ENCODE results near the gene EVA1C. TPM values are rescaled to one million over a fixed set of nuclear protein-coding genes. Genes with fewer than 3 reads are reported as not detected.

EVA1C gene
- total RNA-seq, 1 experiment from 2014 or later = 0.98 TPM

- H3K4me1 Mint-ChIP-seq = peaks cover 11 to 13% of the 10 kb centered on the region in 2 experiments
- no CpG with 5 or more reads among the region's 7 CpGs for WGBS (ENCODE audit: extremely low coverage, insufficient read length, low lambda C conversion rate)
- H3K27ac ChIP-seq (ENCODE audit: insufficient read length, low read depth, low read length) = no peak overlapping the region
- no peak overlapping the region for H3K4me3 Mint-ChIP-seq
- no peak overlapping the region for H3K4ac ChIP-seq (ENCODE audit: low read depth, low read length)
- no peak overlapping the region for H3K4me2 ChIP-seq (ENCODE audit: insufficient read depth, insufficient read length, low read length)
- H3K9me3 Mint-ChIP-seq = peaks cover 14% of the 10 kb centered on the region in 2 experiments
- H3K27ac Mint-ChIP-seq = no peak overlapping the region; a peak in 1 of 7 replicates
- H3K79me2 ChIP-seq (ENCODE audit: insufficient read depth, low read length) = no peaks in the 10 kb centered on the region
- no peak overlapping the region for H2BK15ac ChIP-seq (ENCODE audit: low read depth, low read length)
- H3K27me3 Mint-ChIP-seq (ENCODE audit: low read depth) = peaks cover 4% of the 10 kb centered on the region
- no peaks in the 10 kb centered on the region for H4K20me1 ChIP-seq (ENCODE audit: control insufficient read depth, insufficient read depth, insufficient read length)
- no peaks in the 10 kb centered on the region for H3K23me2 ChIP-seq (ENCODE audit: insufficient read length, low read depth, low read length, poor library complexity, severe bottlenecking)
- no peak overlapping the region for H3K9ac ChIP-seq (ENCODE audit: extremely low read depth, insufficient read length, low read length)
- H2BK120ac ChIP-seq (ENCODE audit: low read depth, low read length, poor library complexity, severe bottlenecking) = no peak overlapping the region
- H3K56ac ChIP-seq (ENCODE audit: insufficient read length, low read depth, low read length) = no peak overlapping the region
- no peaks in the 10 kb centered on the region for H3K79me1 ChIP-seq (ENCODE audit: insufficient read depth, low read depth, low read length, poor library complexity, severe bottlenecking)
- TF ChIP-seq CTCF (conservative IDR thresholded peaks at IDR 0.05) = no peak
- H2BK5ac ChIP-seq (ENCODE audit: insufficient read length, low read length) = no peak overlapping the region
- no peaks in the 10 kb centered on the region for H3K9me3 ChIP-seq (ENCODE audit: control insufficient read depth, low read depth, low read length)
- H3K27me3 ChIP-seq (ENCODE audit: insufficient read depth, low read length) = no peaks in the 10 kb centered on the region
- H3K14ac ChIP-seq (ENCODE audit: insufficient read depth, low read length) = no peak overlapping the region
- H2AFZ ChIP-seq (ENCODE audit: low read length) = no peak overlapping the region
- H2BK12ac ChIP-seq (ENCODE audit: insufficient read length, low read depth, low read length) = no peak overlapping the region
- H3K23ac ChIP-seq (ENCODE audit: insufficient read length, low read depth, low read length) = no peak overlapping the region
- H2BK20ac ChIP-seq (ENCODE audit: low read depth, low read length, poor library complexity, severe bottlenecking) = no peak overlapping the region
- H3K18ac ChIP-seq (ENCODE audit: insufficient read length, low read depth, low read length) = no peak overlapping the region
- H4K5ac ChIP-seq (ENCODE audit: insufficient read length, low read depth, low read length) = no peak overlapping the region
- DNase-seq = no peak
- H3T11ph ChIP-seq (ENCODE audit: low read length) = no peak overlapping the region
- no peak overlapping the region for H2AK5ac ChIP-seq (ENCODE audit: insufficient read length, low read length)
- H3K4me1 ChIP-seq (ENCODE audit: insufficient read depth, low read length) = no peaks in the 10 kb centered on the region; the same call in 1 of the 2 replicates
- peaks cover 8 to 10% (median 8%) of the 10 kb centered on the region in 3 experiments; a peak in 6 of 7 replicates for H3K36me3 Mint-ChIP-seq (ENCODE audit: insufficient read depth in 1 of 3, low read depth in 3 of 3)
- no peak overlapping the region for H4K8ac ChIP-seq (replicated peaks; ENCODE audit: insufficient read length, low read depth, low read length)
- H4K91ac ChIP-seq (ENCODE audit: insufficient read length, low read depth, low read length) = no peak overlapping the region
These were observed 121.1 kb downstream of the EVA1C start for GRCh38 chr21:32533611-32534010.
